ENCODE measurements around the gene ASIC2.

GRCh38 chr17:33121272-33121671 lies 171.8 kb downstream of the ASIC2 start:
- TF ChIP-seq GATA2 (IDR thresholded peaks at IDR 0.05; ENCODE audit: low read depth, low read length) (no peak), GATA3 (IDR thresholded peaks at IDR 0.05; ENCODE audit: low read depth, low read length) (no peak)

All from SH-SY5Y (cell line).